Thymus (tissue), 14 donors: ENCODE measurements around the gene DCAF4. TPM values are rescaled to one million over a fixed set of nuclear protein-coding genes. Genes with fewer than 3 reads are reported as not detected.

Experiments
- DNase-seq, 9 donors: peaks; one replicate each; pipeline ENCODE4 v3.0.0-alpha.2; 2013; ENCODE audit warnings: low spot score in 9 of 9, low read depth in 6 of 9, missing footprints in 1 of 9
- H3K27ac ChIP-seq, 2 donors: one replicate each; pipeline ENCODE4 v1.5.1; 2013; ENCODE audit warnings: control low read depth in 1 of 2, low read depth in 1 of 2, low read length in 1 of 2, mild to moderate bottlenecking in 1 of 2, moderate library complexity in 1 of 2
- H3K27me3 ChIP-seq, 2 donors: one replicate each; pipeline ENCODE4 v1.5.1; 2013; ENCODE audit warnings: low read length in 1 of 2; ENCODE audit not compliant: control insufficient read depth in 2 of 2, insufficient read depth in 1 of 2
- H3K36me3 ChIP-seq, 2 donors: one replicate each; pipeline ENCODE4 v1.5.1; 2013; ENCODE audit warnings: low read length in 1 of 2, mild to moderate bottlenecking in 1 of 2, moderate library complexity in 1 of 2; ENCODE audit not compliant: control insufficient read depth in 2 of 2, insufficient read depth in 2 of 2
- H3K4me1 ChIP-seq, 2 donors: one replicate each; pipeline ENCODE4 v1.5.1; 2013; ENCODE audit warnings: low read length in 2 of 2; ENCODE audit not compliant: control insufficient read depth in 2 of 2, insufficient read depth in 2 of 2
- H3K4me3 ChIP-seq, 2 donors: one replicate each; pipeline ENCODE4 v1.5.1; 2013; ENCODE audit warnings: low read length in 2 of 2, control low read depth in 1 of 2, mild to moderate bottlenecking in 1 of 2
- H3K9me3 ChIP-seq, 2 donors: one replicate each; pipeline ENCODE4 v1.5.1; 2013; ENCODE audit warnings: low read length in 1 of 2, mild to moderate bottlenecking in 1 of 2; ENCODE audit not compliant: control insufficient read depth in 2 of 2, insufficient read depth in 1 of 2
- WGBS: extraction: QIAGEN DNeasy Blood & Tissue Kit; methylation state at CpG from one replicate; pipeline ENCODE4 v1.1.7; 2013; 5-methylcytosine and 5-hydroxymethylcytosine counted together
- long read RNA-seq, 10 donors: transcript quantifications; one replicate each; lab custom pipeline, GENCODE V29; 2026
- polyA plus RNA-seq: library from polyadenylated mRNA; stranded (reverse); fragments of 200-250 nt; gene quantifications from one replicate; pipeline ENCODE4 v1.2.3, GENCODE V29; 2013
- total RNA-seq: library from RNA; stranded (reverse); fragments of 120-200 nt; gene quantifications from one replicate; pipeline ENCODE4 v1.2.4, GENCODE V29; 2013
- donor health status: healthy.

Gene DCAF4, protein sequence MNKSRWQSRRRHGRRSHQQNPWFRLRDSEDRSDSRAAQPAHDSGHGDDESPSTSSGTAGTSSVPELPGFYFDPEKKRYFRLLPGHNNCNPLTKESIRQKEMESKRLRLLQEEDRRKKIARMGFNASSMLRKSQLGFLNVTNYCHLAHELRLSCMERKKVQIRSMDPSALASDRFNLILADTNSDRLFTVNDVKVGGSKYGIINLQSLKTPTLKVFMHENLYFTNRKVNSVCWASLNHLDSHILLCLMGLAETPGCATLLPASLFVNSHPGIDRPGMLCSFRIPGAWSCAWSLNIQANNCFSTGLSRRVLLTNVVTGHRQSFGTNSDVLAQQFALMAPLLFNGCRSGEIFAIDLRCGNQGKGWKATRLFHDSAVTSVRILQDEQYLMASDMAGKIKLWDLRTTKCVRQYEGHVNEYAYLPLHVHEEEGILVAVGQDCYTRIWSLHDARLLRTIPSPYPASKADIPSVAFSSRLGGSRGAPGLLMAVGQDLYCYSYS
- total RNA-seq (7.7 TPM), polyA plus RNA-seq (10.7 TPM)
- long read RNA-seq, donor 1: 0 reads
- long read RNA-seq, donor 2: 0 reads
- long read RNA-seq, donor 3: 0 reads
- long read RNA-seq, donor 4, partial matches to known transcripts: 0 of 1 reads
- long read RNA-seq, donor 4, other reads (novel, unspliced or antisense): 0 of 1 reads
- long read RNA-seq, donor 5: 0 reads
- long read RNA-seq, donor 6: 0 reads
- long read RNA-seq, donor 7: 0 reads
- long read RNA-seq, donor 8, partial matches to known transcripts: 0 of 1 reads
- long read RNA-seq, donor 8, other reads (novel, unspliced or antisense): 0 of 1 reads
- long read RNA-seq, donor 9, partial matches to known transcripts: 0 of 1 reads
- long read RNA-seq, donor 9, other reads (novel, unspliced or antisense): 0 of 1 reads
- long read RNA-seq, donor 10: 0 reads

DNA sequence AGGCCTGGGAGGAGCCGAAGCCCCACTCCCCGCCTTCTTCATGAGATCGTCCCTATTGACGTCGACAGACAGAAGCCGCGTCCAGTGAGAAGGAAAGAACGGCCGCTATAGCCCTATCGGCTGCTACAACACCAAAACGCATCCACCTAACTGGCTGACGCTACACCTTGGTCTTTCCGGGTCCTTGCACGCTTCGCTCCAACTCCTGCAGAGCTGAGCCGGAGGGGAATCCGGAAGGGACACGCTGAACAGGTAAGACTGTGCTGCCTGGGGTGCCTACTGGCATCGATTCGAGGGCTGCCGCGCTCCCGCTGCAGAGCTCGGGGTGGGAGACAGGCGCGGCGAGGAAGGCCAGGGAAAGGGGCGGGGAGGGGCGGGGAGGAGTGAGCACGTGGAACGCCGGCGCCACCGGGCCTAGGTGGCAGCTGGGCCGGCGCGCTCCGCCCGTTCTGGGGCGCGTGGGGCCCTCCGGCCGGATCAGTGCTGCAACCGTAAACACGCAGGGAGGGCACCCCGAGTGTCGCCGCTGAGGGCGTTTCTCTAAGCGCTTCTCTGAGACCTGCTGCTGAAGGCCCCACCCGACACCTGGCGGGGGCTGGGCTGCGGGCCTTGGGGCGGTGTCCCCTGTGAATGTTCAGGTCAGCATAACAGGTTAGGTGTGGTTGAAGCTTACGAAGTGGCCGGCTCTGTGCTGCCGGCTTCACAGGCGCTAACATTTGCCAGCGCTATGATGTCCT, at the start of gene DCAF4:
Gene DCAF4, plus strand, starts transcription at position 173 of the 737 bp plus-strand sequence. CDS start 11,515 bp downstream, outside the sequence.
- Histone ChIP-seq H3K36me3 (no peaks in the 10 kb centered on the region), H3K4me1 (peaks cover 0 to 10% of the 10 kb centered on the region in 2 donors), H3K9me3 (no peaks in the 10 kb centered on the region), H3K27ac (peak within 1 kb of the TSS; percentile 57 to 81), H3K27me3 (no peaks in the 10 kb centered on the region), H3K4me3 (peak within 1 kb of the TSS; percentile 54 to 77)
- peak; percentile 83 to 98 (median 93) for DNase-seq
- WGBS: under 1% methylated on average over 59 of the region's 59 CpGs

DNA sequence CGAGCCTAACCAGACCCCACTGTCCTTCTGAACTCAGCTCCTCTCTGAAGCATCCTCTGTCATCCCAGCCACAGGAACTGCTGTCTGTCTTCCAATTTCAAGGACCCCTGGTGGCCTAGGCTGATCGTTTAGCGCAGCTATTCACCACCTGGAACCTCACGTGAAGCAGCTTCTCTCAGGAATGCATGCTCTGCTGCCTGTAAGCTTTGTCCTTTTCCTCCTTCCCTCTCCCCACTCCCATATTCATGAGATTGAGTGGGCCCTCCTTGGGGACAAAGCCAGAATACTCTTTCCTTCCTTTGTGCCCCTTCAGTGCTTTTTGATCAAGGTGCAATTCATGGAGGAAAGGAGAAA, 49.6 kb upstream of the DCAF4 start:
- Histone ChIP-seq H3K4me3 (no peak overlapping the region), H3K27ac (no peak overlapping the region), H3K36me3 (no peaks in the 10 kb centered on the region), H3K4me1 (no peaks in the 10 kb centered on the region), H3K27me3 (no peaks in the 10 kb centered on the region), H3K9me3 (peaks cover 0 to 5% of the 10 kb centered on the region in 2 donors)
- DNase-seq: no peak
- WGBS: 77% methylated on average over 4 of the region's 4 CpGs

DNA sequence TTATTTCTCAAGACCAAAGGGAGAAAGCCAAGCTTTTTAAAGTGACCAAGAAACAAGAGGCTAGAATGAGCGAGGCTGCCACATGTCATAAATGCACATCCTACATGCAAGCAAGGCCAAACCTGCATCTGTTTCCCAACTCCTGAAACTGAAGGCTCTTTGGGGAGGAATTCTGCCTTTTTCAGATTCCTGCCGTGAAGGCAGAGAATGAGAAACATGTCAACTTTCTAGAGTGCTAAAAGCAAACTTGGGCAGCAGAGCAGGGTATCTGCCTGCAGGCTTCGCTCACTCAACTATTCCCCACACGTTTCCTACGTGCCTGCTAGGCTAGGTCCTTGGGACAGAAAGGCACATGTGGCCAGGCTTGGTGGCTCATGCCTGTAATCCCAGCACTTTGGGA, 47.5 kb upstream of the DCAF4 start:
- no peak overlapping the region for H3K4me3 ChIP-seq

DNA sequence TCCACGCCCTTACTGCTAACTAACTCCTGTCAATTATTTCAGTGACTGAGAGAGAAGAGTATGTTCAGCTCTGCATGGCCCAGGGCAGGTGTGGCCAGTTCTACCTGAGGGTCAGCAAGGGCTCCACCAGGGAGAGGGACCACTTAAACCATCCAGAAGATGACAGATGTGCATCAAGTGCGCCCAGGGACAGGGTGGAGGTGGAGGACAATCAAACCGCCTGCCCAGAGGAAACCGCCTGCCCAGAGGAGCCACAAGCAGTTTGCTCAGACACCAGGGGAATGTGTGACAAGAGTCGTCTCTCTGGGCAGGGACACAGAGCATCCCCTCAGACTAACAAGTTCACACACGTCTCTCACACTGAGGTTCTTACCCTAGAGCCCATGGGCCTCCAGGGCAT, 46.8 kb upstream of the DCAF4 start:
- no peaks in the 10 kb centered on the region for H3K36me3 ChIP-seq
- H3K9me3 ChIP-seq: no peaks in the 10 kb centered on the region
- H3K4me1 ChIP-seq: no peaks in the 10 kb centered on the region
- no peaks in the 10 kb centered on the region for H3K27me3 ChIP-seq
- no peak overlapping the region for H3K4me3 ChIP-seq
- no peak for DNase-seq
- H3K27ac ChIP-seq: no peak overlapping the region
- 98% methylated on average over 6 of the region's 6 CpGs for WGBS

More for the DNA sequence above, 47.5 kb upstream of the DCAF4 start:
- no peaks in the 10 kb centered on the region for H3K9me3 ChIP-seq
- H3K27ac ChIP-seq: no peak overlapping the region
- H3K36me3 ChIP-seq: no peaks in the 10 kb centered on the region
- WGBS: 97% methylated on average over 5 of the region's 5 CpGs
- DNase-seq: no peak
- H3K4me1 ChIP-seq: no peaks in the 10 kb centered on the region
- no peaks in the 10 kb centered on the region for H3K27me3 ChIP-seq

DNA sequence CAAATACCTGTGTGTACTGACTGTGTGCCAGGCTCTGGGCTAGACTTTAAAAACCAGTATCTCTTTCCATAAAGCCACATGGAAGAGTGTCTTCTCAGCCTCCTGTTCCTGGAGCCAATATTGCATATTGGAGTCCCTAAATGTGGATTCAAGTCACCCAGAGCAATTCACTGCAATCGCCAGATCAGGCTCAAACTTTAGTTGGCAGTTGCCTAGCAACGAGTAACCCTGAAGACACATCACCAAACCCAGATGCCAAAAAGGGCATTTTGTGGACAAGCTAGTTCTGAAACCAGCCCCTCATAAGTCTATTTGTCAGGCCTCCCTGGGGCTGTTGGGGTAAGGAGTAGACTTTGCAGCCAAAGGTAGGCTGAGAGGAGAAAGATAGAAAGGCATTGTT, 46.1 kb upstream of the DCAF4 start:
- H3K27me3 ChIP-seq: no peaks in the 10 kb centered on the region
- H3K4me3 ChIP-seq: no peak overlapping the region
- H3K4me1 ChIP-seq: no peaks in the 10 kb centered on the region
- H3K9me3 ChIP-seq: no peaks in the 10 kb centered on the region
- no peak for DNase-seq
- H3K27ac ChIP-seq: no peak overlapping the region
- H3K36me3 ChIP-seq: no peaks in the 10 kb centered on the region
- WGBS: 99% methylated on average over 2 of the region's 2 CpGs

DNA sequence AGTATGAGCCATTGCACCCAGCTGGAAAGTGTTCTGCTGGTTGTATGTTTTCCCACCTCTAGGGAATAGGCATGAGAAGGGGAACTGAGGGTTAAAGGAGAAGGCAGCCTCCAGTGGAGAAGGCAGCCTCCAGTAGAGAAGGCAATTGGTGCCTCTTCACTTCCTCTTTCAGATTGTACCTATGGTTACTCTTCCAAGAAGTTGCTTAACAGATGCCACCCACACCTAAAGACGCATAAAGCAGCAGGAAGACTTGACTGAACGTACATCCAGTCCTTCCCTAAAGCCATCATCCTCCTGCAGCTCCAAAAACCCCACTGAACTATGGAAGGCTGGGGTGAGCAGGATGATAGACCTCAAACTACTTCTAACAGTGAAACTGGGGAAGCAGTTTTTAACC, 45.4 kb upstream of the DCAF4 start:
- H3K4me1 ChIP-seq: no peaks in the 10 kb centered on the region
- no peaks in the 10 kb centered on the region for H3K9me3 ChIP-seq
- H3K27me3 ChIP-seq: no peaks in the 10 kb centered on the region
- H3K36me3 ChIP-seq: no peaks in the 10 kb centered on the region
- no peak for DNase-seq
- 42% methylated on average over 2 of the region's 2 CpGs for WGBS
- no peak overlapping the region for H3K27ac ChIP-seq
- H3K4me3 ChIP-seq: no peak overlapping the region

DNA sequence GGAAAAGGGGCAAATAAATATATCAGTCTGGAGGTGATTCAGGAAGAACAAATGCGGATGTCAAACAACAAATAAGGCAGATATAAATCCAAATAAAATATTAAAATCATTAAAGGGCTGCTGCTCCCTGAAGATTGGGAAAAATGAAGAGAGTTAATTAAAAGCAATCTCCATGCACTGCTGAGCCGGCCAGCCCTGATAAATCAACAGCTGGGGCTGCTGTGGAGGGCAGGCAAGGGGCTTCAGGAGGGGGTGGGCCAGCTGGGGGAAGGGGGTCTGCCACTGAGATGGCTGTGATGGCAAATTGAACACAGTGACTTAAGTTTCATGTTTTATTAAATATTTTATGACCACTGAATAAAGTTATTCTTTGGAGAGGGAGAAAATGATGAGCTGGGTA, 44.7 kb upstream of the DCAF4 start:
- DNase-seq: no peak
- WGBS: 95% methylated on average over 2 of the region's 2 CpGs
- no peaks in the 10 kb centered on the region for H3K36me3 ChIP-seq
- no peaks in the 10 kb centered on the region for H3K27me3 ChIP-seq
- H3K4me3 ChIP-seq: no peak overlapping the region
- no peaks in the 10 kb centered on the region for H3K9me3 ChIP-seq
- H3K4me1 ChIP-seq: no peaks in the 10 kb centered on the region
- H3K27ac ChIP-seq: no peak overlapping the region

DNA sequence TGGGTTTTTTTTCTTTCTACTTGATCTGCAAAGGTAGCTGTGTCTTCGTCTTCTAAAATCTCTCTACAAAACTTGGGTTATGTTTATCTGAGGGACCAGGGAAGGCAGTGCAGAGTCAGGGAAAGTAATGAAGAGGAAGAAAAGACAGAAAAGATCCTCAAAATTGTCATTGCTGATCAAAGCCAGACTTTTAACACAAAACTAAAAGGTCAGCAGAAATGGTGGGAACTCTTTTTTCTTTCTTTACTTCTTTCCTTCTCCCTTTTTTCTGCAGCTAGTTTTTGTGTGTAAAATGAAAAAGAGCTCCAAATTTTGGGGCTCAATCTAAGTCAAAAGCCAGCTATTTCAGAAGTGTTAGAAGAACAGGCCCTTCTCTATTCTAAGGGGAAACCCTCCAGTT, 44.2 kb upstream of the DCAF4 start:
- H3K9me3 ChIP-seq: no peaks in the 10 kb centered on the region
- no peaks in the 10 kb centered on the region for H3K27me3 ChIP-seq
- WGBS: 96% methylated on average over 1 of the region's 1 CpG
- H3K4me1 ChIP-seq: no peaks in the 10 kb centered on the region
- no peaks in the 10 kb centered on the region for H3K36me3 ChIP-seq
- no peak overlapping the region for H3K4me3 ChIP-seq
- no peak overlapping the region for H3K27ac ChIP-seq
- DNase-seq: no peak
